ENCODE data around the gene BUD13. TPM values are rescaled to one million over a fixed set of nuclear protein-coding genes. Genes with fewer than 3 reads are reported as not detected.

Gene BUD13
- total and polyA plus RNA-seq, 9 of the 15 experiments (the other 6 are each of a cell fraction or from before 2014, with no cell fraction given): 9.5 to 34.1 (median 27.1) TPM

GRCh38 chr11:116787786-116788486, 15.1 kb upstream of the BUD13 start, which contains the start of gene ZPR1 (continued):
- TF ChIP-seq NKRF (IDR thresholded peaks at IDR 0.05; ENCODE audit: borderline replicate concordance) (peak; percentile 91), MLLT1 (IDR thresholded peaks at IDR 0.05) (peak in 1 of 2 experiments; percentile 58; a peak in 2 of 4 replicates), ZNF609 (CRISPR knock-in tag; IDR thresholded peaks at IDR 0.05; ENCODE audit: borderline replicate concordance) (no peak), NFATC3 (IDR thresholded peaks at IDR 0.05) (no peak), PRDM10 (IDR thresholded peaks at IDR 0.05; ENCODE audit: partially characterized antibody) (no peak), RUNX1 (IDR thresholded peaks at IDR 0.05; ENCODE audit: low read depth) (no peak), RAD51 (IDR thresholded peaks at IDR 0.05; ENCODE audit: borderline replicate concordance, low read depth) (no peak), NBN (IDR thresholded peaks at IDR 0.05; ENCODE audit: low read depth) (peak; percentile 76; the same call in 1 of the 2 replicates), COPS2 (conservative IDR thresholded peaks at IDR 0.05) (no peak), MAFF (IDR thresholded peaks at IDR 0.05; ENCODE audit: low read length) (no peak), TAL1 (IDR thresholded peaks at IDR 0.05) (no peak), HMGN3 (IDR thresholded peaks at IDR 0.05; ENCODE audit: borderline replicate concordance, extremely low read depth, insufficient read length, low read depth, low read length) (peak; percentile 58), SIN3B (IDR thresholded peaks at IDR 0.05; ENCODE audit: low read depth) (peak; percentile 48; the same call in 1 of the 2 replicates), SMARCC2 (IDR thresholded peaks at IDR 0.05; ENCODE audit: low read depth) (no peak), TSC22D4 (tag; IDR thresholded peaks at IDR 0.05) (no peak)
